ENCODE results near the gene CEACAM1. TPM values are rescaled to one million over a fixed set of nuclear protein-coding genes. Genes with fewer than 3 reads are reported as not detected.
"Not testable (repeated sequence)": the region's sequence is repeated elsewhere in the genome, so short reads cannot be mapped to it uniquely, and the experiment has no call there.

The CEACAM1 gene
- total RNA-seq, 2 donors from 2014 or later: 1.7 to 2.4 TPM

DNA sequence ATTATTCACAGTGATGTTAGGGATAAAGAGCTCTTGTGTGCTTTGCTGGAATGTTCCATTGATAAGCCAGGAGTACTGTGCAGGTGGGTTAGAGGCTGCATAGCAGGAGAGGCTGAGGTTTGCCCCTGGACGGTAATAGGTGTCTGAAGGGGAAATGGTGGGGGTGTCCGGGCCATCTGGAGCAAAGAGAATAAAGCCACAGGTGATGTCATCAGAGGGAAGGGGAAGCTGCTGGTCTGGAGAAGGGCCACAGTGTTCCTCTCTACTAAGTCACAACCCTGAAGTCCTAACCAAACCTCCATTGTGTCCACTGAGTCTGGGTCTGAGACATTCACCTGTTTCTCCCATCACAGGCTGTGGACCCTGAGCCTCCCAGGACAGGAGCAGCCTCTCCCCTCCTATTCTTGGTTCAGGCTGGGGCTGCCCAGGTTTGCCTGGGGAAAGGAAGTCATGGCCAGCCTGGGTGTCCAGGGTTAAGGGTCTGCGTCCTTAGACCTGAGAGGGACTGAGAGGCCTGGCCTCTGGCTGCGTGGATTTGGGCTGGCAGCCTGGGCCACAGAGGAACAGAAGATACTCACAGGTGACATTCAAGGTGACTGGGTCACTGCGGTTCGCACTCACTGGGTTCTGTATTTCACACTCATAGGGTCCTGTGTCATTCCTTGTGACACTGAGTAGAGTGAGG lies 6.8 kb downstream of the CEACAM1 start:
- ATAC-seq: no peak
- no peak for DNase-seq
- intact Hi-C loops (cut with DNase I): no loop called here

DNA sequence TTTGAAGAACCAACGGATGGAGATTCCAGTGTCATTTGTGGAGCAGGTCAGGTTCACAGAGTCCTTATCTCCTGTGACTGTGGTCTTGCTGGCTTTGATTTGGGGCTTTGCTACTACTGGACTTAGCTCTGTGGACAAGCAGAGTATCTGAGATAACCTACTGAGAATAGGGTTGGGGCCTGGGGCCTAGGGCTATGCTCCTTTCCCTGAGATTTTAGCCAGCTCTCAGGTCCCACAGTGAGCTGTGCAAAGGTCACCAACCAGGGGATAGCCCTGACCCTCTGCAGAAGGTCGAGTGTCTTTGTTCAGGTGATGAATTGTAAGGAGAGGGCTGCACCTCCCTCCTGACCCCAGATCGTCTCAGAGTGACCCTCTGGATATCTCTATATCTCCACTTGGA lies 9.2 kb downstream of the CEACAM1 start:
- DNase-seq: no peak
- intact Hi-C loops (cut with DNase I): no loop called here
- ATAC-seq: no peak

DNA sequence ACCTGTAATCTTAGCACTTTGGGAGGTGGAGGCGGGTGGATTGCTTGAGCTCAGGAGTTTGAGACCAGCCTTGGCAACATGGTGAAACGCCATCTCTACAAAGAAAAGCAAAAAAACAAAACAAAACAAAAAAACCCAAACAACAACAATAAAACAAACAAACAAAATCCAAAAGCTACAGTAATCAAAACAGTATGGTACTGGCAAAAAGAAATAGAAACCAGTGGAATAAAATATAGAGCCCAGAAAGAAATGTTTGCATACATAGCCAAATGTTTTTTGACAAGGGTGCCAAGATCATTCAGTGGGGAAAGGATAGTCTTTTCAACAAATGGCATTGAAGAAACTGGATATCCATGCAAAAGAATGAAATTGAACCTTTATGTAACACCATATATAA lies 11.5 kb downstream of the CEACAM1 start:
- DNase-seq (no peak), ATAC-seq (no peak)
- intact Hi-C loops (cut with DNase I): no loop called here

DNA sequence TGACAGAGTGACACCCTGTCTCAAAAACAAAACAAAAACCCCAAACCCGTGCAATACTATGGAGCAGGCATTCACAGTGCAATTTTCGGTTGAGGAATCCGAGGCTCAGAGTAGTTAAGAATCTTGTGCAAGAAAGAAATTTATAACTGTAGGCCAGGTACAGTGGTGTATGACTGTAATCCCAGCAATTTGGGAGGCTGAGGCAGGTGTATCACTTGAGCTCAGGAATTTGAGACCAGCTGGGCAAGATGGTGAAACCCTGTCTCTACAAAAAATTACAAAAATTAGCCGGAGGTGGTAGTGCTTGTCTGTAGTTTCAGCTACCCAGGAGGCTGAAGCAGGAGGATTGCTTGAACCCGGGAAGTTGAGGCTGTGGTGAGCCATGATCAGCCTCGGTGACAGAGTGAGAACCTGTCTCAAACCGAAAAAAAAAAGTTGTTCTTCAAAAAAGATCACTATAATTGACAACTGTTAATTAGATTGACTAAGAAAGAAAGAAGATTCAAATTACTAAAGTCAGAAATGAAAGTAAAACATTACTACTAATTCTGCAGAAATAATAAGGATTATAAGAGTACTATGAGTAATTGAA lies 12.9 kb downstream of the CEACAM1 start:
- intact Hi-C loops (cut with DNase I): no loop called here
- ATAC-seq: no peak
- no peak for DNase-seq

DNA sequence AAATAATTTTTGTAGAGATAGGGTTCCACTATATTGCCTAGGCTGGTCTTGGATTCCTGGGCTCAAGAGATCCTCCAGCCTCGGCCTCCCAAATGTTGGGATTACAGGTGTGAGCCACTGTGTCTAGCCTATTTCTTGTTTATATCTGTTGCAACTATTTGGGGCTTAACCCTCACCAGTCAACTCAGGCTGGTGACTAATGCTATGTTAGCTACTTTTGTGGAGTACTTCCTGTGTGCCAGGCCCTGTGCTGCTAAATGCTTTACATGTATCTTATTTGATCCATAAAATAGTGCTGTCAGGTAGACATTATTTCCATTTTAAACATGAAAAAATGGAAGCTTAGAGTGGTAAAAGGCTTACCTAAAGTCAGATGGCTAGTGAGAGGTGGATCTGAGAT lies 13.8 kb downstream of the CEACAM1 start:
- no peak for DNase-seq
- no peak for ATAC-seq
- intact Hi-C loops (cut with DNase I): no loop called here

DNA sequence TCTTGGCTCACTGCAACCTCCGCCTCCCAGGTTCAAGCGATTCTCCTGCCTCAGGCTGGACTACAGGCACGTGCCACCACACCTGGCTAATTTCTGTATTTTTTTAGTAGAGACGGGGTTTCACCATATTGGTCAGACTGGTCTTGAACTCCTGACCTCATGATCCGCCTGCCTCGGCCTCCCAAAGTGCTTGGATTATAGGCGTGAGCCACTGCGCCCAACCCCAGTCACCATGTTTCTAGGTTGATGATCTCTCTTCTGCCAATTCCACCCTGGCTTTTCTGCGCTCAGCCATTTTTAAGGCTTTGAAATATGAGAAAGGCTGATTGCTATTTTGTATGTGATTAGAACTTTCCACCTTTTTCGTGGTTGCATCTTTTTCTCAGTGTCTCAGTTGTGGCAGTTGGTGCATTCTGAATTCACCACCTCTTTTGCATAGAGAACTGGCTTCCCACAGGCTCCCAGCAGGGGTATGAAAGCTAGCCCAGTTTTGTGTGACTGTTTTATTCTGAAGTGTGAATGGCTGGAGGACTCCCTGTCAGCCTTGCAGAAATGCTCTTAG lies 15.5 kb downstream of the CEACAM1 start:
- DNase-seq (no peak), ATAC-seq (no peak)
- intact Hi-C loops (cut with DNase I): no loop called here

DNA sequence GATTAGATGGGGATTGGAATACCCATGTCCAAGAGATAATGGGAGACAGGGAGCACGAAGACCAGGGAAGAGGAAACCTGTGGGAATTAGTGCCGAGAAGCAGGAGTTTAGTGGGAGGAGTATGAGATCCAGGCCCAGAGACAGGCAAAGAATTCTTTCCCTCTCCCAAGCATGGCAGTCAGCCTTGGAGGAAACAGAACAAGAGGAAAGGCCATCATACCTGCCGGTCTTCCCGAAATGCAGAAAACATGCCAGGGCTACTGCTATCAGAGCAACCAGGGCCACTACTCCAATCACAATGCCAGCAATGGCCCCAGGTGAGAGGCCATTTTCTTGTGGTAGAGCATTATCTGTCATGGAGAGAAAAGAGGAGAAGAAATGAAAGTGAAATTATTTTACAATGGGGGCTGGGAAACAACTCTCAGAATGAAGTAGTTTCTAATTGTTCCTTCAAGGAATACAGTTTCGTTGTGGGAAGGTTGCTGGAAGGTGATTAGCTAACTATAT lies 16.1 kb downstream of the CEACAM1 start:
- DNase-seq (no peak), ATAC-seq (no peak)
- intact Hi-C loops (cut with DNase I): no loop called here

DNA sequence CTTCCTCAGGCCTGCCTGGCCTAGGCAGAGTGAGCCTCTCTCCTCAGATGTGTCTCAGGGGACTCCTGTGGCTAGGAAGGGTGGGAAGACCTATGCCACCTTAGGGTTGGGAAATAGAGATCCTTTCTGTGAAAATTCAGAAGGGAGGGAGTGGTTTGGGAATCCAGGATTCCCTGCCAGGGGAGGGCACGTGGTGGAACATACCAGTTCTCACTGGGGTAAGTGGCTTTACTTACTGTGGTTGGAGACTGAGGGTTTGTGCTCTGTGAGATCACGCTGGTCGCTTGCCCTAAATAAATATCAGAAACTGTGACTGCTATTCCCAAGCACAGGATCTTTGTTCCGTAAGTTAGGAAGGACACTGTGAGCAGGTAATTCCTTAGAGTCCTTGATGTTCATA lies 16.9 kb downstream of the CEACAM1 start:
- intact Hi-C loops (cut with DNase I): no loop called here
- DNase-seq (no peak), ATAC-seq (peak in 1 of 2 donors; percentile 27)

DNA sequence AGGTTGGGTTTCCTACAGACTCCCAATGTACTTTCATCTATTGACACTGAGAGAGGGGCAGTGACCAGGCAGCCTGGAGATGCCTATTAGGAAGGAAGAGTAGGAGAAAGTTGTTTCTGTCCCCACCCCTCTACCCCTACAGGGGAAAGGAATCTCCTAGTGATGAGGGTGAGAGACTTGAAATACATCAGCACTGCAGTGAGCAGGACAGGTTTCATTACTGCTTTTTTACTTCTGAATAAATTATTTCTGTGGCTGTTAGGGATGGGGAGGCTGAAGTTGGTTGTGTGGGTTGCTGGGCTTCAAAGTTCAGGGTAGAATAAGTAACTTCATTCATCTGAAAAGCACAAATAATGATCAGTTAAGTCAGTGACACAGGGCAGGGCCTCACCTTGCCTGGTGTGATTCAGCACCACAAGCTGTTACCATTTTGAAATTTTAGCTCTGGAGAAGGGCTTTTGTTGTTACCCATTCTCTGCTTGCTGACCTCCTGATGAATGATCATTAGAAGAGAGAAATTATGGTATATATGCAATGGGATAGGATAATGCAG lies 19.3 kb downstream of the CEACAM1 start:
- ATAC-seq (no peak), DNase-seq (no peak)
- intact Hi-C loops (cut with DNase I): loop anchor here in 1 of 2 donors (5.0 kb wide), 1 partner anchor 42 kb away; no protein-coding TSS in a partner anchor

DNA sequence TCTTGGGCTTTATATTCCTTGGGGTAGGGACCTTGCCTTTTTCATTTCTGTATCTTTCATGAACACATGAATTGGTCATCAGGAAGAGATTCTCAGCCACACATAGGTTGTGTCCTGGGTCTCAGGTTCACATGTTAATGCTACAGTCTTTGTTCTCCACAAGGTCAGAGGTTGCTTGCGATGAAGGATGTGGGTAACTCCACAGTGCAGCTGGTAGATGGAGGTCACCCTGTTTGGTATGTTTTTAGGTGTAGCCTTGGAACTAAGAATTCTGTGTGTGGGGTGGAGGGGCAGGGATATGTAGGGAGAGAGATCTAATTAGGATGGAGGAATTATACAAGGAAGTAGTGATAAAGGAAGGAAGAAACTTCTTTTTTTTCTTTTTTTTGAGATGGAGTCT lies 23.2 kb downstream of the CEACAM1 start:
- ATAC-seq (no peak), DNase-seq (no peak)
- intact Hi-C loops (cut with DNase I): loop anchor here in 1 of 2 donors (5.0 kb wide), 1 partner anchor 38 kb away; no protein-coding TSS in a partner anchor

DNA sequence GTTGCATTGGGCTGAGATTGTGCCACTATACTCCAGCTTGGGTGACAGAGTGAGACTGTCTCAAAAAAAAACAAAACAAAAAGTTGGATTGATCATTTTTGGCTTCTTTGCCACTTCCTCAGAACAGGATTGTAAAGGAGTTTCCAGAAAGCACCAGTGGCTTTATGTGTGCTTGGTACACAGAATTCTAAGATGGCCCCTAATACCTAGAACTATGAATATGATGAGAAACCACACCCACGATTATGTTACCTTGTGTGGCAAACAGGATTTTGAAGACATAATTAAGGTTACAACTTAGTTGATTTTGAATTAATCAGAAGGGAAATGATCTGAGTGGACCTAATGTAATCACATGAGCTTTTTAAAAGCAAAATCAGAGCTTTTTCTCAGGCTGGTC lies 26.5 kb downstream of the CEACAM1 start:
- no peak for ATAC-seq
- intact Hi-C loops (cut with DNase I): no loop called here

DNA sequence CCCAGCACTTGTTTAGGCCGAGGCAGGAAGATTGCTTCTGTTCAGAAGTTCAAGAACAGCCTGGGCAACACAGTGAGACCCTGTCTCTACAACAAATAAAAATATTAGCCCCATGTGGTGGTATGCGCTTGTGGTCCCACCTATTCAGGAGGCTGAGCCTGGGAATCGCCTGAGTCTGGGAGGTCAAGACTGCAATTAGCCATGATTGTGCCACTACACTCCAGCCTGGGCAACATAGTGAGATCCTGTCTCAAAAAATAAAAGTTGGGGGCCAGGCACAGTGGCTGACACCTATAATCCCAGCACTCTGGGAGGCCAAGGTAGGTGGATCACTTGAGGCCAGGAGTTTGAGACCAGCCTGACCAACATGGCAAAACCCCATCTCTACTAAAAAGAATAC lies 27.0 kb downstream of the CEACAM1 start:
- intact Hi-C loops (cut with DNase I); ATAC-seq; DNase-seq: not testable (repeated sequence)

More for the DNA sequence above, 26.5 kb downstream of the CEACAM1 start:
- no peak for DNase-seq

DNA sequence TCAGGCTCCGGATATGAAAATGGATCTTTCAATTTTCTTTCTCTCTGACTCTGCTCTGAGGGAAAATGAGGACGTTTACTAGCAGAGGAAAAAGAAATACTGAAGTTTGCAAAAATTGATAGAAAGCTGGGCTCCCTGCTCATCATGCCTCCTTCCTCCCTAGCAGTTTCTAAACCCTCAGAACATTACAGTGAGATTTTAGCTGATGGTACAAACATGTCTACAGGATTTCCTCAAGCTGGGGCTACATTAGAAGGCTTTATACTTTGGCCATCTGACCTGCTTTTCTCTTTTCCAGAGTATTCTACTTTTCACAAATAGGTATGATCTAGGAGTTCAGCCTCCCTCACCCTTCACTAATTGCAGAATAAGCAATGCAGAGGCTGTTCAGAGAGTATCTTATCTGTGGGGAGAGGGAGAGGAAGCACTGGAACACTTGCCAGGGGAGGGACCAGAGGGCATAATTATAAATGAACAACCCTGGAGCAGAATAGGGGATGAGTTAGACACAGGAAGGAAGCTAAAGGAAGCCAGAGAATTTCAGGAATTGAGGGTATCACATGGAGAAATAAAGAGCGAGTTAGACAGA lies 30.0 kb downstream of the CEACAM1 start:
- intact Hi-C loops (cut with DNase I): no loop called here
- ATAC-seq: no peak
- no peak for DNase-seq

DNA sequence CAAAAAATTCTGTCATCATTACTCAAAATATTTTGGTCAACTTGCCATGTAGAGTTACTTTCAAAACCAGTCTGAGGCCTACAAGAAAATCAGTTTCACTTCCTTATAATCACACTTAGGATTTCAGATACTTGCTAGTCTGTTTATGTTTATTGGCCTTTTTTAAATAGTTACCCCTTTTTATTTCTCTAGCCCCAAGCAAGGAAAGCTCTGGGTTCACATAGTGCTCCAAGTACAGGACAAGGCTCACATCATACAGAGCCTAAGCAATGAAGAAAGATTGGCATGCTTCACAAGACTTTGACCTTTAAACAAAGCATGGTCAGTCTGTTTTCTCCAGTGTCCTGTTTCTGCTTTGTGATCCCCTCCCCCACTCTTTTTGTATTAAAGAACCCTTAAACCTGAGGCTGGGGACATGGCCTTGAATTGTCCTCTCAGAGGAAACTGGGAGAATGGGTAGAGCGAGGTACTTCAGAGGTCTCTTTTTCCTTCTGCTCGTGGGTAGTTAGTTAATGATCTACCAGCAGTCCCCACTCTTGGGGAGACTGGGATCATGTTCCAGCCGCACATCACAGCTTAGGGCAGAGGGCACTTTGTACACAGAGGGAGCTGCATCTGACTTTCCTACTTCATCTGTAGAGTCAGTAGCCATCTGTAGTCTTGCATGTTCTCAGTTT lies 30.7 kb downstream of the CEACAM1 start:
- intact Hi-C loops (cut with DNase I): no loop called here
- peak in 1 of 2 donors; percentile 22 for ATAC-seq
- DNase-seq: no peak

DNA sequence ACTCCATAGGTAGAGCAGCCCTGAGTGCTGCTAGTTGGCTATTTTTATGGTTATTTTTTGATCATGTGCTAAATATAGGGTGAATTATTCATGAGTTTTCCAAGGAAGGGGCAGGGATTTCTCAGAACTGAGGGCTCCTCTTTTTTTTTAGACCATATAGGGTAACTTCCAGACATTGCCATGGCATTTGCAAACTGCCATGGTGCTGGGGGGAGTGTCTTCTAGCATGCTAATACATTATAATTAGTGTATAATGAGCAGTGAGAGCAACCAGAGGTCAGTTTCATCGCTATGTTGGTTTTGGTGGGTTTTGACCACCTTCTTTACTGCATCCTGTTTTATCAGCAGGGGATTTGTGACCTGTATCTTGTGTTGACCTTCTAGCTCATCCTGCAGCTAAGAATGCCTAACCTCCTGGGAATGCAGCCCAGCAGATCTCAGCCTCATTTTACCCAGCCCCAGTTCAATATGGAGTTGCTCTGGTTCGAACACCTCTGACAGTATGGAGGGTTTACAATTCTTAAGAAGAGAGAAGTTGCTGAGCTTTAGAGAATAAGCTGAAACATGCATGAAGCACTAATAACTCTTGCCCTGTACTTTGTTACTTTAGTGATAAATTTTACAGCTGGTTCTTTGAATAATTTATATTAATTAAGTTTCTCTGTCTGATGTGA lies 31.7 kb downstream of the CEACAM1 start:
- ATAC-seq (no peak), DNase-seq (no peak)
- intact Hi-C loops (cut with DNase I): no loop called here

DNA sequence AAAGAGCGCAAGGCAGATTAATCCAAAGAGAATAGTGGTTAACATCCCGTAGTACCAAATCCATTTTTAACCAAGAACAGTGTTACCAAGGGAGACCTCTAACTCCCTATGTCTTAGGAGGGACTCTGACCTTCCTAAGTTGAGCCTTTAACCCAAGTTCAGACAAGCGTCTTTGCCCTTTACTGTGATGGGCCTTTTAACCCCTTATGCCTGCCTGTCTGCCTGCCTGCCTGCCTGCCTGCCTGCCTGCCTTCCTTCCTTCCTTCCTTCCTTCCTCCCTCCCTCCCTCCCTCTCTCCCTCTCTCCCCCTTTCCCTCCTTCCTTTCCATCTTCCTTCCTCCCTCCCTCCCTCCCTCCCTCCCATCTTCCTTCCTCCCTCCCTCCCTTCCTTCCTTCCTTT lies 32.6 kb downstream of the CEACAM1 start:
- no peak for DNase-seq
- intact Hi-C loops (cut with DNase I): no loop called here
- no peak for ATAC-seq

DNA sequence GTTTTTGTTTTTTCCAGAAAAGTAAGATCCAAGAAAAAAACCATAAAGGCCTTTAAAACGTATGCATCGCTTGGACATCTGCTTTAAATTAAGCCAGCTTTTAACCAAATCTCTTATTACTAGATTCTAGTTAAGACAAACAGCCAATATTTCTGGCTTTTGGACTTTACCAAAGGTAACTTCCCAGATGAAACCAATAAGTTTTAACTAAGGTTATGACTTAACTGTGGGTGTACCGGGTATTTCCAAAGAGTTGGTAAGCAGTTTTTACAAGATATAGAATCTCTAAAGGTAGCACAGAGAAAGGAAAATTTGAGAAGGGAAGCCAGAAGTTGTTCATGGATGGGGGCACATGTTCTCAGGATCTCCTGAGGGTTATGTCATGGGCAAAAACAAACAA lies 34.0 kb downstream of the CEACAM1 start:
- ATAC-seq: no peak
- intact Hi-C loops (cut with DNase I): no loop called here
- no peak for DNase-seq

DNA sequence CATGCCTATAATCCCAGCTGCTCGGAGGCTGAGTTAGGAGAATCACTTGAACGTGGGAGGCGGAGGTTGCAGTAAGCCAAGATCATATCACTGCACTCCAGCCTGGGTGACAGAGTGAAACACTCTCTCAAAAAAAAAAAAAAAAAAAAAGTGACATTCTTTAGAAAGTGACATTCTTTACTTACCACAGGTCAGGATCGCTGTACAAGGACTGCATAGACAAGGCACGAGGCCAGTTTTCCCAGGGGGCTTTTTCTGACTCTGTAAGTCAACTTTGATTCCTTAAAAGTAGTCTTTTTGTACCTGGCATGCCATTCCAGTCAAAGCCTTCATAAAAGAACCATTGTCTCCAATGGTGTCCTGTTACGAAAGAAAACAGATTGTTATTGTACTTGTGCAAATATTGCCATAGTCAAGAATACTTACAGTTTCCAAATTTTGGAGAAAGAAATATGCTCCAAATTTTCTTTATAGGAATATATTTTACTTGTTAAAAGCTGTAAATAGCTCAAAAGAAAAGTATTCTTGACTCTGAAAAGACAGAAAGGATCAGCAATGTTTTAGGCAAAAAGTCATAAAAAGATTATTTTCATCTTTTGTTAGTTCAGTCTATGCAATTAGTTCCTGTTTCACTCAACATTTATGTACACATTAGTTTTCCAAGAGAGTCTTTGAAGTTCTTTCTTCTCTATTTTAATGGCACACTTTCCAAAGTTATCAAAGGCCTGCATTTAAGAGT lies 39.3 kb downstream of the CEACAM1 start:
- intact Hi-C loops (cut with DNase I): no loop called here
- ATAC-seq (no peak), DNase-seq (no peak)

All from left cardiac atrium (tissue), 4 donors.